GM19372 (cell line): ENCODE data around the gene SOAT2.
"Not testable (repeated sequence)": the region's sequence is repeated elsewhere in the genome, so short reads cannot be mapped to it uniquely, and the experiment has no call there.

Experiments used
- ATAC-seq: cut with Tn5 transposase; IDR thresholded peaks from one replicate; pipeline ENCODE4 v1.9.1; 2021; ENCODE audit warnings: mild to moderate bottlenecking, low read depth, moderate library complexity; ENCODE audit not compliant: unreplicated experiment

The SOAT2 gene

DNA sequence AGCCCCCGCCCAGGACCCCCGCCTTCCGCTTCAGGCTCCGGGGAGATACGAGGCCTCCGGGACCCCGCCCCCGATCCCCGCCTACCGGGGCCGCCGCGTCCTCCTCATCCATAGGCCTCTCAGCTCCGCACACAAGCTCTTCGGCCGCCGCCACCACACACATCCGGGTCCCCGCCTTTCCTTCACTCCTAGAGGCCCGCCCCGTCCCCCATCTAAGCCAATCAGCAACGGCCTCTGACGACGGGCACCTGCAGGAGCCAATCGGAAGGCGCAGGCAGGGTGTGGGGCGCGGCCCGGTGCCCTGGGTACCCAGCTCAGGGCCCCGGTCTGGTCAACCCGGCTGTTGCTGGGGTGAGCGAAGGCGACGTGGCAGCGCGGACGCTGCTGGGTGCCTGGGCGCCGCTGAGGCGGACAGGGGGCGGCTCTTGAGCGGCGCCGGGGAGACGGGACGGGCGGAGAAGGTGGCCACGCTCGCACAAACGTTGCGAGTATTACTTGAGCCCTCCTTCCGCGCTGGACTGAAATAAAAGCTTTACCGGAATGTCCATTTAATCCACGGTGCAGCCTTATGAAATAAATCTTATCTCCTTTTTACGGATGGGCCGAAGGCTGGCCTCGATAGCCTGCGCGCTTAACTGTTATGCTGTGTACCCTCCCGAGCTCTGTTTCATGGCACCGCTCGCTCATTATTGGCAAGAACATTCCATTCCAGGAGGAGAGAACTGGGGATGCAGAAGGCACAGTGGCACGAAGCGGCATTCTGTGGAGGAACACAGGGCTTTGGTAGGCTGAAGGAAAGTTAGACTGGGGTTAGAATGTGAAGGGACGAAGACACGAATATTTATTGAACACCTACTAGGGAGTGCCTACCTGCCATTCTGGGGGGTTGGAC lies 23.8 kb upstream of the SOAT2 start, which contains the start of gene SPRYD3:
TSS of gene SPRYD3 (minus strand) at position 165 of the 892 bp plus-strand sequence. CDS start at position 108, 57 bp downstream.
- ATAC-seq: peak; percentile 98

DNA sequence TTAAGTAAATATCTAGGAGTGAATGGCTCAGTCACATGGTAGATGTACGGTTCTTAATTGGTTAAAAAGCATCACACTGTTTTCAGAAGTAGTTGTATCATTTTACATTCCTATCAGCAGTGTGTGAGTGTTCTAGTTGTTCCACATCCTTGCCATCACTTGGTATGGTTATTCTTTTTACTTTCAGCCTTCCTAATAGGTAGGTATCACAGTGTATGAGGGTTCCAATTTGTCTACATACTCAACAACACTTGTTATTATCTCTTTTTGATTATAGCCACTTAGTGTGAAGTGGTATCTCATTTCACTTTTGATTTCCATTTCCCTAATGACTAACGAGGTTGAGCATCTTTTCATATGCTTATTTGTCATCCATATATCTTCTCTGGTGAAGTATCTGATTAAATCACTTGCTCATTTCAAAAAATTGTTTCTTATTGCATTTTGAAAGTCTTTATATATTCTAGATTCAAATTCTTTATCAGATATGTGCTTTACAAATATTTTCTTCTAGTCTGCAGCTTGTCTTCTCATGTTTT lies 20.6 kb upstream of the SOAT2 start:
- ATAC-seq: no peak

DNA sequence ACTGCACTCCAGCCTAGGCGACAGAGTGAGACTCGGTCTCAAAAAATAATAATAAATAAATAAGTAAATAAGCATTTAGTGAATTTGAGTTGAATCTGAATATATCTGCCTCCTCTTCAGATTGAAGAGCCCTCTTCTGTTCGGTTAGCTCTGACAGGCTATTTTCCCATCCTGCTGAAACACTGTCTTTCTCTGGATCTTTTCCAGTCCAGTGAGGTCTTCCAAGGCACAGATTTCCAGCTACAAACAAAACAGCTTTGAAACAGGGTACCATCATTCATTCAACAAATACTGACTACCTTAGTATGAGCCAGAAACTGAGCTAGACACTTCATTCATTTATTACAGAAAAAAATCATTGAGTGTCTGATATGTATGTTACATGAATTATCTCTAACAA lies 16.9 kb upstream of the SOAT2 start:
- no peak for ATAC-seq

DNA sequence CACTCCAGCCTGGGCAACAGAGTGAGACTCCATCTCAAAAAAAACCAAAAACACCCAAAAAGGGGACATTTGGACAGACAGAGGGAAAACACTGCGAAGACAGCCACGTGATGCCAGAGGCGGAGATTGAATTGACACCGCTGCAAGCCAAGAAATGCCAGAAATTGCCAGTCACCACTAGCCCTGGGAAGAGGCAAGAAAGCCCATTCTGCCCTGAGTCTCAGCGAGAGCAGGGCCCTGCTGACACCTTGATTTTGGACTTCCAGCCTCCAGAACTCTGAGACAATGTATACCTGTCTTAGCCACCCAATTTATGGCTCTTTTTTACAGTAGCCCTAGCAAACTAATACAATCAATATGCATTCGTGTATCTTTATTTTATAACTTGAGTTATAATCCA lies 13.2 kb upstream of the SOAT2 start:
- ATAC-seq: no peak

DNA sequence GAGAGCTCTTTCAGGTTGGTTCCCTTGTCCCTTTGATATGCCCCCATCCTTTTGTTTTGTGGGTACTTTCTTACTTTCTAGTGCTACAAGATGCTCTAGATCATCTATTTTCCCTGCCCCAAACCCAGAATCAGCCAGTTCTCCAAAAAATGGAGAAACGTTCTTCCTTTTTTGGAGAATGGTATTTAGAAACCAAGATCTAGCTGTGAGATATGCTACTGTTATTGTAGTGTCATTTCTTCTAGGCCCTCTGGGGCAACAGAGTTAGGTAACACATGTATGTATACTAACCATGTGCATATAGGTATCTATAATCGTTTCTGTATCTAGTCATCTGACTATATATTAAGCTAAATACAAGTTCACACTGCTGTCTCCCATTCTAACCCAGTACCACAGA lies 12.7 kb upstream of the SOAT2 start:
- no peak for ATAC-seq

DNA sequence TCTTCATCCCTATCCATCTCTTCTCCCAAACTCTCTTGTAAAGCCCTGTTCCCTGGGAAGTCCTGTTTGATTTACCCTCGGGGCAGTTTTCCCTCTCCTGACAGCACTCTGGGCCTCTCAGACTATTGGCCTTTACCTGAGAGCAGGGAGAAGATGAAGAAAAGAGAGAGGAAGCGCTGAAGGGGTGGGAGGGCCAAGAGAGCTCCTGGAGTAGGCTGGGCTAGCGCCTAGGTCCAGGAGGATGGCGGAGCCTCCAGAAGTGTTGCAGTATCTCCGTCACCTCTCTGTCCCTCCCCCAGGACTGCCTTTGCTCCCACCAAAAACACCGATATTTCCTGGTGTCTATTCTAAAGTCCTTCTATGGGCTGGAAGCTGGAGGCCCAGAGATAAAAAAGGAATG lies 11.5 kb upstream of the SOAT2 start:
- ATAC-seq: no peak

DNA sequence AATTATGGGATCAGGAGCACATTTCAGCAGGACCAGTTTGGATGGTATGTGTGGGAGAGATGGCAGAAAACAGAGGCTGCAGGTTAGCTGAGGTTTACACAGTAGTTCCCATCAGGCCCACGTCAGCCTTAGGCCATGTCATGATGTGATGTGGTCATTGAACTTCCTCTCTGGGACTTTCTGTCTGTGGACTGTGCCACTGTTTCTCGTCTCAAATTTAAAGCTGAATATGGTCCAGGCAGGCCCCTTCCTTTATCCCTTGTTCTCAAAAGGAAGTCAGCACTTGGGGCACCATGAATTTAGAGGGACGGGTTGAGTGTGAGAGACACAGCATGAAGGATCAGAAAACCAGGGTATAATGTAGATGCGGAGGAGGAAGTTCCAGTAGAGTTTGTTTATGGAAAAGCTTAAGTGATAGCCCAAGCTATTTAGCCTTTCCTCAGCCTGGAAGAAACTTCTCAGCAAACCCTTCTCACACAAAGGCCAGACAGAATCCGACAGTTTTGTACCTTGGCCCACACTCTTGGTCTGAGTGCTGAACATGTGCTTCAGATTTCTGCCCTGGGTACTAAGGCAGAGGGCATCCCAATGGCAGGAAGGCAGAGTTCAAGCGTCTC lies 9.4 kb upstream of the SOAT2 start:
- ATAC-seq: no peak

DNA sequence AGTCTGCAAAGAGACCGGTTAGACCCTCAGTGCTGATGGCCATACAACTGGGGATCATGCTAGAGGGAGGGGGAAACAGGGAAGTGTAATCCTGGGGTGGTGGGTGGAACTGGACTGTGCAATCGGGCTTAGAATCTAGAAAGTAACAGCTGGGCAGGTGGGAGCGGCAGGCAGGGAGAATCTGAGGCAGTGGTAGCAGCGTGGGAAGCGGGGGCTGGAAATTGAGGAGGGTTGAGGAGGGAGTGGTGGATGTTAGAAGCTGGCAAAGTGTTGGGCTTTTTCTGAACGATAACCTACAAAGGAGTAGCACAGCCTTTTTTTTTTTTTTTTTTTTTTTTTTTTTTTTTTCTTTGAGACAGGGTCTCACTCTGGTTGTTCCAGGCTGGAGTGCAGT lies 8.9 kb upstream of the SOAT2 start:
- ATAC-seq: no peak

DNA sequence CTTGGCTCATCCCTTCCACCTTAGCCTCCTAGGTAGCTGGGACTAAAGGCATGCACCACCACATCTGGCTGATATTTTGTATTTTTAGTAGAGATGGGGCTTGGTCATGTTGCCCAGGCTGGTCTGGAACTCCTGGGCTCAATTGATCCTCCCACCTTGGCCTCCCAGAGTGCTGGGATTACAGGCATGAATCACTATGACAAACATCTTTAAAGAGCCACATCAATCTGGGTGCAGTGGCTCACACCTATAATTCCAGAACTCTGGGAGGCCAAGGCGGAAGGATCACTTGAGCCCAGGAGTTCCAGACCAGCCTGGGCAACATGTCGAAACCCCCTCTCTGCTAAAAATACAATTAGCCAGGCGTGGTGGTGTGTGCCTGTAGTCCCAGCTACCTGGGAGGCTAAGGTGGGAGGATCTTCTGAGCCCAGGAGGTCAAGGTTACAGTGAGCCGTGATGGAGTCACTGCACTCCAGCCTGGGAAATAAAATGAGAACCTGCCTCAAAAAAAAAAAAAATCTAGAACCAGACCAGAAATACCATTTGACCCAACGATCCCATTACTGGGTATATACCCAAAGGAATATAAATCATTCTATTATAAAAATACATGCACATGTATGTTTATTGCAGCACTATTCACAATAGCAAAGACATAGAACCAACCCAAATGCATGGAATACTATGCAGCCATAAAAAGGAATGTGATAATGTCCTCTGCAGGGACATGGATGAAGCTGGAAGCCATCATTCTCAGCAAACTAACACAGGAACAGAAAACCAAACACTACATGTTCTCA lies 8.3 kb upstream of the SOAT2 start:
- ATAC-seq: not testable (repeated sequence)

DNA sequence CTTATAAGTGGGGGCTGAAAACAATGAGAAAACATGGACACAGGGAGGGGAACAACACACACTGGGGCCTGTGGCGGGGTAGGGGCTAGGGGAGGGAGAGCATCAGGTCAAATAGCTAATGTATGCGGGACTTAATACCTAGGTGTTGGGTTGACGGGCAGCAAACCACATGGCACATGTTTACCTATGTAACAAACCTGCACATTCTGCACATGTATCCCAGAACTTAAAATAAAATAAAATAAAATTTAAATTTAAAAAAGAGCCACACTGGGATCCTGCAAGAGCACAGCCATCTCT lies 7.7 kb upstream of the SOAT2 start:
- ATAC-seq: not testable (repeated sequence)

DNA sequence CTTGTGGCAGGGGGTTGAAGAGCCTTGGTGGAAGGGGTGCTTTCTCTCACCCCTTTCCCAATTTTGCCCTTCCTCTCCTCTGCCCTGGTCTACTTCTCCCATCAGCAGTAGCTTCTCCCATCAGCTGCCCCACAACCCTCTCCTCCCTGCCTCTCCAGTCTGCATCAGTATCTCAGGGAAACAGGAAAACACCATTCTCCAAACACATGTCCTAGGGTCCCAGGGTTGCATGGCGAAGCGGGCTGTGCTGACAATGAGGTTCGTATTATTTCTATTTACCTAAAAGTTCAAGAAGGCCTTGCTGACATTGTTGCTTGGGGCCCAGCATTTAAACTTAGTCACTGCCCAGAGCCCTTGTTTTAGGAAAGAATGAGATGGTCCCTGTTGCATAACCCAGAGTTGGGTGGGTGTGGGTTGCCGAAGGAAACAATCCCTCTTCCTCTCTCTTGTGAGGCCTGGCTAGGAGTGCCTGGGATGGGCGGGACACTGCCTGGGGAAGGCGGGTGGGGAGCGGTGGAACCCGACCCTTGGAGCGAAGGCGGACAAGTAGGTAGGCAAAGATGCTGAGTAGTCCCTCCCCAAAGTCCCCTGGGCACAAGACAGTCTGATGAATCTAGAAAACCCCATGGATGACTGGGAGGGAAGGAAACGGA lies 7.1 kb upstream of the SOAT2 start:
- no peak for ATAC-seq

DNA sequence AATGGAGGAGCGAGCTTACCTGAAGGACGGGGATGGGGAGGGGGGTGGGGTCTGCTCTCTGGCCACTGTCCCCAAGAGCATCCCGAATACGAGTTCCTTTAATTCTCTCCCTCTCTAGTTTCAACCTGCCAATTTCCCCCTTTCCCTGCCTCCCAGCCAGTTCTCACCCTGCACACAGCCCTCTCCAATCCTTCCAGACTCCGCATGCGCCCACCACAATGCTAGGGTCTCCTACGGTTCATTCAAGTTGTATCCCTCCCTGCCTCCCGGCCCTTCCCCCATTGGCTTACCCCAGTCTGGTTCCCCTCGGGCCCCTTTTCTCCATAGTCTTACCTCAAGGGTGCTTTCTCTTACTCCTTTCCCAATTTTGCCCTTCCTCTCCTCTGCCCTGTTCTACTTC lies 6.5 kb upstream of the SOAT2 start:
- no peak for ATAC-seq

DNA sequence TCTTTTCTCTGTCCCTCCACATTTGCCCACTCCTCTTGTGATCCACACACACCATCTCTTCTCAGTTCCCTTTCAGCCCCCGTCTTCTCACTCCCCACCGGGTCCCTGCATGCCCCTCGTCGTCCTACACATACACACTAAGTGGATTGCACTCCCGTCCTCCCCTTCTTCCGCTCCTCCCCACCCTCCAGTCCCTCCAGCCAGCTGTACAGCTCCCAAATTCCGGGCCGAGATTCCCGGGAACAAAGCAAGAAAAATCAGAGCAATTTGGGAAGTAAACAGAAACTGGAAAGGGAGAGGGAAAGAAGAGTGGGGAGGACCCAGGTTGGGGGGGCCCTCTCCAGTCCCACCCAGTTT lies 6.1 kb upstream of the SOAT2 start:
- no peak for ATAC-seq

DNA sequence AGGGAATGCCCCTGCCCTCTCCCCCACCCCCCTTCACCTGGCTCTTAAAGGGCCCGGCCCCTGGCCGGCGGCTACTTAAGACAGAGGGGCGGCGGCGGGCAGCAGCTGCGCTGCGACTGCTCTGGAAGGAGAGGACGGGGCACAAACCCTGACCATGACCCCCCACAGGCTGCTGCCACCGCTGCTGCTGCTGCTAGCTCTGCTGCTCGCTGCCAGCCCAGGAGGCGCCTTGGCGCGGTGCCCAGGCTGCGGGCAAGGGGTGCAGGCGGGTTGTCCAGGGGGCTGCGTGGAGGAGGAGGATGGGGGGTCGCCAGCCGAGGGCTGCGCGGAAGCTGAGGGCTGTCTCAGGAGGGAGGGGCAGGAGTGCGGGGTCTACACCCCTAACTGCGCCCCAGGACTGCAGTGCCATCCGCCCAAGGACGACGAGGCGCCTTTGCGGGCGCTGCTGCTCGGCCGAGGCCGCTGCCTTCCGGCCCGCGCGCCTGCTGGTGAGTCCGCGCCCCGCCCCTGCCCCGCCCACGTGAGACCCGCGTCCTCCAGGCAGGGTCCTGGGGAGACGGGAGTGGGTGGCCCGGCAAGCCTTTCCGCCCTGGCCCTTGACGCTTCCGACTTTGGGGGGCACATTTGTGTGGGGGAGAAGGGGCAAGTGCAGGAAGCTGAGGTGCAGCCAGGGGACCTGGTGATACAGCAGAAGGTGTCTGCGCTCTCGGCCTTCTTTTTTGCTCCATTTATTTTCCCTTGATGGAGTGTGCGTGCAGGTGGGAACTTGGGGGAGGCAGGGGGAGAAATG lies 5.5 kb upstream of the SOAT2 start, which contains the start of gene IGFBP6:
TSS of gene IGFBP6 (plus strand) at position 104 of the 790 bp plus-strand sequence. CDS start at position 155, 51 bp downstream.
- ATAC-seq: no peak

DNA sequence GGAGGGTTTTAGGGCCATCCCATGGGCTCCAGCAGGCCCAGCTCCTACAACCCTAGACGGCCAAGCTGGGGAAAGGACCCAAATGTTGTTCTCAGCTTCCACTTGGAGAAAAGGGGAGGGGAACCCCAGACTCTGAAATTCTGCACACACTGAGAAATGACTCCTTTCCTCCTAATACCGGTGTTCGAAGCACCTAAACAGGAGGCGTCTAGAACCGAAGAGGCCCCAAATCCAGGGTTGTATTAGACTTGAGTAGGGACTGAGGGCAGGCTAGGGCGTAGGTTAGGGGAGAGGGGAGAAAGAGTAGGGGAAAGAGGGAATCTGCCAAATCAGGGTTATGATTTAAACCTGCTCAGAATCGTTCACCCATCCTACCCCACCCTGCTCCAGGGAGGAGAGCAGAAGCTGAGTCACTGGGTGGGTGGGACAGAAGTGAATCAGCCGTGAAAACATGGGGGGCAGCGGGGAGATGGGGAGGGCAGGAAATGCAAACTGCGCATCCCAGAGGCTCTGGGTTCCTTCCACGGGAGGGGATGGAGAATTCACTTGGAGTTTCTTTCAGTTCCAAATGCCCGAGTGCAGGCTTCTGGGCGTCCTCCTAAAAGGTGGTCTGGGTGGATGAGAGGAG lies 4.8 kb upstream of the SOAT2 start:
- no peak for ATAC-seq

DNA sequence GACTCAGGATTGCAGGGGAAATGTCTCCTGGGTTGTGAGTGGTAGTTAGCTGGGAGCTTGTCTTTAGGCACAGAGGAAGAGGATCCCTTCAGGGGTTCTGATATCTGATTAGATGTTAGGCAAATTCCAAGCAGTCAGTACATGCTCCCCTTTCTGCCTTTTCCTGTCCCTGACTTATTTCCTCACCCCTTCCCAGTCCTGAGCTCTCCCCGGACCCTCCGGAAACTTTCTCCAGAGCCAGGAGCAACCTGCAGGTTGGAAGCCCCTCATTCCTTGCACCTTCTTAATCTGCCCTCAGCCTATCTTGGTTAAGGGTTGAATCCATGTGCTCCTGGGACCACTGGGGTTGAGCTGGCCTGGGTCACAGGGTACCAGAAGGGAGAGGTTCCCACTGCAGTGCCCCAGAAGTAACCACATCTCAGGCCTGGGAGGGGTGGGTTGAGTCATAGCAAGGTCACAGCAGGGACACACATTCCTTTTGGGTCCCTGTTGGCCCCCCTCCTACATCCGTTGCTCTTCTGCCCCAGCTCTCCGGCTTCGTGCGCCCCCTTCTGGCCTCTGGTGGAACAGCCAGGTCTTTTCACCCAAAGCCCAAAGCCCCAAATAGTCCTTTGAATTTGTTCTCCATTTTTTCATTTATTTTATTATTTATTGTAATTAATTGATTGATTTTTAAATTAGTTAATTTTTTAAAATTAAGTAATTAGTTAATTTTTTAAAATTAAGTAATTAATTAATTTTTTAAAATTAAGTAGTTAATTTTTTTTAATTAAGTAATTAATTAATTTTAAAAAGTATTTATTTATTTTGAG lies 4.0 kb upstream of the SOAT2 start:
- ATAC-seq: no peak

DNA sequence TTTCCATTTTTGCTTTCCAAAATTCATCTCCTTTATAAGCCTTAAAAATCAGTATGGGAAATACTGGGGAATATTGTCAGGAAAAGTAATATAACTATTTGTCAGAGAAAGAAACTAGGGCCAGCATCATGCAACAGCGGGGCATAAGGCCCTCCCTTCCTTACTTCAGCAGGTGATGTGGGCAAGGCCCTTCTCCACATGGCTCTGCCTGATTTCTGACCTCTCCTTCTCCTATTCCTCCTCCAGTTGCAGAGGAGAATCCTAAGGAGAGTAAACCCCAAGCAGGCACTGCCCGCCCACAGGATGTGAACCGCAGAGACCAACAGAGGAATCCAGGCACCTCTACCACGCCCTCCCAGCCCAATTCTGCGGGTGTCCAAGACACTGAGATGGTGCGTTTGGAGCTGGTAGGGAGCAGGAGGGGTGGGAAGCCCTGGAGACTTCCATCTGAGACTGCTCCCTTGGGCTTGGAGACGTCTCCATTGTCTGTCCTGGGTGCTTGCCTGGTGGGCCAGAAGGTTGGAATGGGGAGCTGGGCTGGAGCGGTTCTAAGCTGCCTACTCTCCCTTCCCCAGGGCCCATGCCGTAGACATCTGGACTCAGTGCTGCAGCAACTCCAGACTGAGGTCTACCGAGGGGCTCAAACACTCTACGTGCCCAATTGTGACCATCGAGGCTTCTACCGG lies 2.7 kb upstream of the SOAT2 start:
- no peak for ATAC-seq

DNA sequence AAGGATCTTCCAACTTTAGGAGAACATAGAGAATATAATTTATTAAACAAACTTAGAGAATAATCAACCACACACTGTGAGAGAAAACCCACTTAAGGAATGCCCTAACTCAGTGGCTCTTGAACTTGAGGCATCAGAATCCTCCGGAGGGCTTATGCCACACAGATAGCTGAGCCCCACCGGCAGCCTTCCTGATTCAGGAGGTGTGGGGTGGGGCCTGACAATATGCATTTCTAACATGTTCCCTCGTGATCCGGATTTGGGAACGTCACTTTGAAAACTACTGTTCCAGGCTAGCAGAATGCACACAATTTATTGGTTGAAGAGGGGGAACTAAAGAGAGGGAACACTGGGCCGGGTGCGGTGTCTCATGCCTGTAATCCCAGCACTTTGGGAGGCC lies 2.0 kb upstream of the SOAT2 start:
- no peak for ATAC-seq
